ENCODE data around the gene FYN.

The FYN gene

GRCh38 chr6:111810294-111811131, 62.7 kb downstream of the FYN start:
- ChIA-PET POLR2A (no interaction called here), CTCF (interaction anchor here (0.9 kb wide), 1 partner anchor 52 kb away, joined by 3 read pairs; no protein-coding TSS in a partner anchor)
- no peak overlapping the region for H3K4me3 ChIP-seq (ENCODE audit: low read depth, low read length)
- peaks cover 0 to 6% of the 10 kb centered on the region in 2 experiments; a peak in 1 of 3 replicates for H3K36me3 ChIP-seq (ENCODE audit: control insufficient read depth in 2 of 2, insufficient read depth in 1 of 2, low read length in 2 of 2)
- H3K9me3 ChIP-seq (ENCODE audit: control insufficient read depth, insufficient read depth, low read depth, low read length), result no peaks in the 10 kb centered on the region
- H3K4me1 ChIP-seq (ENCODE audit: control insufficient read depth, insufficient read depth, low read length), result peaks cover 8% of the 10 kb centered on the region; the same call in 1 of the 2 replicates
- H3K27ac ChIP-seq (ENCODE audit: extremely low read depth, low read depth, low read length), result no peak overlapping the region
- TF ChIP-seq EGR2 (tag by site-specific recombination; IDR thresholded peaks at IDR 0.05; ENCODE audit: low read depth), result peak; percentile 79
- TF ChIP-seq ZNF221 (tag by site-specific recombination; IDR thresholded peaks at IDR 0.05; ENCODE audit: borderline replicate concordance), result no peak
- no peak for TF ChIP-seq ZNF654 (tag by site-specific recombination; IDR thresholded peaks at IDR 0.05; ENCODE audit: low read depth)
- TF ChIP-seq ZNF211 (tag by site-specific recombination; IDR thresholded peaks at IDR 0.05; ENCODE audit: low read depth), result no peak
- TF ChIP-seq SP7 (tag by site-specific recombination; IDR thresholded peaks at IDR 0.05), result no peak
- TF ChIP-seq, protein P1, sequence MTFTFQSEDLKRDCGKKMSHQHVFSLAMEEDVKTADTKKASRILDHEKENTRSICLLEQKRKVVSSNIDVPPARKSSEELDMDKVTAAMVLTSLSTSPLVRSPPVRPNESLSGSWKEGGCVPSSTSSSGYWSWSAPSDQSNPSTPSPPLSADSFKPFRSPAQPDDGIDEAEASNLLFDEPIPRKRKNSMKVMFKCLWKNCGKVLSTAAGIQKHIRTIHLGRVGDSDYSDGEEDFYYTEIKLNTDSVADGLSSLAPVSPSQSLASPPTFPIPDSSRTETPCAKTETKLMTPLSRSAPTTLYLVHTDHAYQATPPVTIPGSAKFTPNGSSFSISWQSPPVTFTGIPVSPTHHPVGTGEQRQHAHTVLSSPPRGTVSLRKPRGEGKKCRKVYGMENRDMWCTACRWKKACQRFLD (tag by site-specific recombination; IDR thresholded peaks at IDR 0.05), result no peak
- no peak for TF ChIP-seq ZNF555 (tag by site-specific recombination; conservative IDR thresholded peaks at IDR 0.05)
- TF ChIP-seq ZSCAN30 (tag by site-specific recombination; IDR thresholded peaks at IDR 0.05), result no peak
- no peak for TF ChIP-seq ZBTB10 (tag by site-specific recombination; IDR thresholded peaks at IDR 0.05)
- no peak for TF ChIP-seq ZNF202 (tag by site-specific recombination; IDR thresholded peaks at IDR 0.05; ENCODE audit: borderline replicate concordance)
- TF ChIP-seq, protein P2, sequence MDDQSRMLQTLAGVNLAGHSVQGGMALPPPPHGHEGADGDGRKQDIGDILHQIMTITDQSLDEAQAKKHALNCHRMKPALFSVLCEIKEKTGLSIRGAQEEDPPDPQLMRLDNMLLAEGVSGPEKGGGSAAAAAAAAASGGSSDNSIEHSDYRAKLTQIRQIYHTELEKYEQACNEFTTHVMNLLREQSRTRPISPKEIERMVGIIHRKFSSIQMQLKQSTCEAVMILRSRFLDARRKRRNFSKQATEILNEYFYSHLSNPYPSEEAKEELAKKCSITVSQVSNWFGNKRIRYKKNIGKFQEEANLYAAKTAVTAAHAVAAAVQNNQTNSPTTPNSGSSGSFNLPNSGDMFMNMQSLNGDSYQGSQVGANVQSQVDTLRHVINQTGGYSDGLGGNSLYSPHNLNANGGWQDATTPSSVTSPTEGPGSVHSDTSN (CRISPR knock-in tag; IDR thresholded peaks at IDR 0.05), result no peak
- no peak for TF ChIP-seq ZNF596 (tag by site-specific recombination; IDR thresholded peaks at IDR 0.05)
- TF ChIP-seq IKZF3 (tag by site-specific recombination; IDR thresholded peaks at IDR 0.05), result no peak
- peak; percentile 83 for TF ChIP-seq ZFHX2 (tag by site-specific recombination; conservative IDR thresholded peaks at IDR 0.05)
- TF ChIP-seq SP2 (tag by site-specific recombination; IDR thresholded peaks at IDR 0.05), result no peak
- TF ChIP-seq, protein P3, sequence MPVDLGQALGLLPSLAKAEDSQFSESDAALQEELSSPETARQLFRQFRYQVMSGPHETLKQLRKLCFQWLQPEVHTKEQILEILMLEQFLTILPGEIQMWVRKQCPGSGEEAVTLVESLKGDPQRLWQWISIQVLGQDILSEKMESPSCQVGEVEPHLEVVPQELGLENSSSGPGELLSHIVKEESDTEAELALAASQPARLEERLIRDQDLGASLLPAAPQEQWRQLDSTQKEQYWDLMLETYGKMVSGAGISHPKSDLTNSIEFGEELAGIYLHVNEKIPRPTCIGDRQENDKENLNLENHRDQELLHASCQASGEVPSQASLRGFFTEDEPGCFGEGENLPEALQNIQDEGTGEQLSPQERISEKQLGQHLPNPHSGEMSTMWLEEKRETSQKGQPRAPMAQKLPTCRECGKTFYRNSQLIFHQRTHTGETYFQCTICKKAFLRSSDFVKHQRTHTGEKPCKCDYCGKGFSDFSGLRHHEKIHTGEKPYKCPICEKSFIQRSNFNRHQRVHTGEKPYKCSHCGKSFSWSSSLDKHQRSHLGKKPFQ (tag by site-specific recombination; IDR thresholded peaks at IDR 0.05), result peak; percentile 56
- TF ChIP-seq ZNF174 (tag by site-specific recombination; IDR thresholded peaks at IDR 0.05), result no peak
- TF ChIP-seq PRDM6 (tag by site-specific recombination; IDR thresholded peaks at IDR 0.05), result 0 out of 2 replicates have a peak, but pooled peaks have one; percentile 32
- TF ChIP-seq ZNF48 (tag by site-specific recombination; IDR thresholded peaks at IDR 0.05), result no peak
- TF ChIP-seq ZNF280D (tag by site-specific recombination; IDR thresholded peaks at IDR 0.05), result no peak
- no peak for TF ChIP-seq ZNF664 (tag by site-specific recombination; IDR thresholded peaks at IDR 0.05)
- TF ChIP-seq MYNN (tag by site-specific recombination; IDR thresholded peaks at IDR 0.05; ENCODE audit: borderline replicate concordance), result no peak
- TF ChIP-seq OSR2 (tag by site-specific recombination; IDR thresholded peaks at IDR 0.05), result no peak

All from HEK293 (cell line).